Endothelial cell of umbilical vein (primary cell): ENCODE measurements around the gene CAV2. TPM values are rescaled to one million over a fixed set of nuclear protein-coding genes. Genes with fewer than 3 reads are reported as not detected.

Experiments
- BruUV-seq: library from RNA; stranded (reverse); fragments of 400-500 nt; replicated peaks from 2 replicates; lab custom pipeline; 2021; lab: Mats Ljungman, UMichigan
- CTCF ChIA-PET: fragments of 300-600, 350-600 bp; sonication (Branson Sonifier 250); formaldehyde crosslinking; loops from one replicate; lab custom pipeline; 2021; ENCODE audit warnings: antibody characterized with exemption, inconsistent platforms; lab: Charles Lee
- POLR2A ChIA-PET: fragments of 300-600, 350-600 bp; sonication (Branson Sonifier 250); formaldehyde crosslinking; loops from one replicate; lab custom pipeline; 2021; ENCODE audit warnings: antibody characterized with exemption, inconsistent platforms; lab: Charles Lee
- DNase-seq: peaks from one replicate; pipeline ENCODE4 v3.0.0-alpha.2; 2011; ENCODE audit warnings: low read depth, low spot score
- FAIRE-seq: peaks from 2 replicates; lab custom pipeline; 2011; peaks lifted over from hg19 to GRCh38; lab: Jason Lieb, UNC
- H2AFZ ChIP-seq: 2 replicates; pipeline ENCODE4 v1.6.0; 2012; ENCODE audit warnings: low read depth, low read length, control low read depth, inconsistent platforms
- H3K27ac ChIP-seq: 2 replicates; pipeline ENCODE4 v1.5.1; 2011; ENCODE audit warnings: low read depth, mild to moderate bottlenecking, control low read depth, low read length, moderate library complexity; ENCODE audit not compliant: insufficient read depth
- H3K27me3 ChIP-seq, 2 experiments: 2 replicates each; pipeline versions ENCODE4 v1.6.0 to v1.6.1; 2011; ENCODE audit warnings: low read length in 2 of 2, mixed read lengths in 1 of 2; ENCODE audit not compliant: control insufficient read depth in 2 of 2, insufficient read depth in 2 of 2
- H3K36me3 ChIP-seq, 2 experiments: 2 replicates in 1 of 2; 3 replicates in 1 of 2; pipeline ENCODE4 v1.5.1; 2011; ENCODE audit warnings: low read length in 2 of 2, mild to moderate bottlenecking in 1 of 2, moderate library complexity in 1 of 2; ENCODE audit not compliant: control insufficient read depth in 2 of 2, insufficient read depth in 2 of 2; ENCODE audit errors: extremely low read depth in 1 of 2
- H3K4me1 ChIP-seq: 3 replicates; pipeline ENCODE4 v1.5.1; 2011; ENCODE audit warnings: mild to moderate bottlenecking, low read length; ENCODE audit not compliant: control insufficient read depth, insufficient read depth; ENCODE audit errors: extremely low read depth
- H3K4me2 ChIP-seq: 2 replicates; pipeline ENCODE4 v1.6.1; 2011; ENCODE audit warnings: low read length, control low read depth, mixed read lengths; ENCODE audit not compliant: insufficient read depth
- H3K4me3 ChIP-seq, 3 experiments: fragments of 200-600 bp in 1 of 3; sonication (generic), shearing (Covaris generic) in 1 of 3; replicated peaks in 1 of 3; 2 replicates each; pipeline ENCODE4 v1.5.1; 2011 to 2016; ENCODE audit warnings: control low read depth in 3 of 3, low read length in 3 of 3, mild to moderate bottlenecking in 2 of 3, inconsistent platforms in 1 of 3, low read depth in 1 of 3, moderate library complexity in 1 of 3; ENCODE audit not compliant: insufficient read depth in 1 of 3
- H3K79me2 ChIP-seq: 2 replicates; pipeline ENCODE4 v1.6.0; 2012; ENCODE audit warnings: low read length, inconsistent platforms; ENCODE audit not compliant: control insufficient read depth, insufficient read depth
- H3K9ac ChIP-seq: replicated peaks from 2 replicates; pipeline ENCODE3; 2011; ENCODE audit warnings: low read length, control low read depth; ENCODE audit not compliant: insufficient read depth; ENCODE audit errors: extremely low read depth
- H3K9me1 ChIP-seq: replicated peaks from 3 replicates; pipeline ENCODE4 v1.6.0; 2011; ENCODE audit warnings: mild to moderate bottlenecking, low read length; ENCODE audit not compliant: control insufficient read depth, insufficient read depth; ENCODE audit errors: extremely low read depth
- H3K9me3 ChIP-seq: replicated peaks from 2 replicates; pipeline ENCODE4 v1.5.1; 2012; ENCODE audit warnings: low read length, inconsistent platforms; ENCODE audit not compliant: control insufficient read depth, insufficient read depth
- H4K20me1 ChIP-seq: replicated peaks from 2 replicates; pipeline ENCODE3; 2011; ENCODE audit warnings: mild to moderate bottlenecking, low read length; ENCODE audit not compliant: control insufficient read depth, insufficient read depth; ENCODE audit errors: extremely low read depth
- EZH2 ChIP-seq: IDR thresholded peaks from 2 replicates; pipeline ENCODE4 v1.6.1; 2012; ENCODE audit warnings: borderline replicate concordance, low read depth, mild to moderate bottlenecking, moderate library complexity, low read length, inconsistent platforms; ENCODE audit not compliant: severe bottlenecking
- FOS ChIP-seq: IDR thresholded peaks from 2 replicates; pipeline ENCODE4 v1.6.1; 2011; ENCODE audit warnings: mild to moderate bottlenecking, low read length, moderate library complexity, borderline replicate concordance; ENCODE audit not compliant: insufficient read depth
- JUN ChIP-seq: IDR thresholded peaks from 2 replicates; pipeline ENCODE4 v1.6.1; 2011; ENCODE audit warnings: borderline replicate concordance, low read depth; ENCODE audit not compliant: insufficient read length, insufficient read depth
- MYC ChIP-seq: IDR thresholded peaks from one replicate; pipeline ENCODE4 v1.6.1; 2011; ENCODE audit warnings: mild to moderate bottlenecking, low read depth, low read length
- POLR2AphosphoS5 ChIP-seq: IDR thresholded peaks from 2 replicates; pipeline ENCODE4 v1.6.1; 2012; ENCODE audit warnings: low read depth, mild to moderate bottlenecking, control low read depth, low read length, moderate library complexity; ENCODE audit not compliant: insufficient read depth
- dilution Hi-C: fragments of 300-500 bp; cut with MboI; formaldehyde crosslinking; loops from one replicate; pipeline ENCODE4 v1.15.0; 2019; ENCODE audit warnings: low sequenced_read_pairs; ENCODE audit not compliant: extremely low pct_ligation_motif_present
- intact Hi-C: fragments of 100-400 bp; cut with micrococcal nuclease; formaldehyde crosslinking; loops from one replicate; pipeline ENCODE4 v1.10.0; 2022
- polyA plus RNA-seq, 4 experiments: library from polyadenylated mRNA; depleted of rRNA in 3 of 4; stranded (reverse) in 3 of 4; unstranded in 1 of 4; fragments of >200 nt; gene quantifications; 2 replicates each; pipeline versions ENCODE4 v1.2.1 to v1.2.3, GENCODE V29; 2011 to 2012; ENCODE audit warnings: missing spikeins in 1 of 4
- total RNA-seq: library from RNA; stranded (reverse); gene quantifications from 2 replicates; pipeline ENCODE4 v1.2.3, GENCODE V29; 2021
- TF ChIP-seq, protein P1 (sequence below), 2 donors: IDR thresholded peaks; 1 replicate in 1 of 2; 2 replicates in 1 of 2; pipeline ENCODE4 v1.5.1; 2011; ENCODE audit warnings: low read length in 2 of 2, mild to moderate bottlenecking in 2 of 2, moderate library complexity in 2 of 2, control low read depth in 1 of 2, inconsistent platforms in 1 of 2, low read depth in 1 of 2; ENCODE audit not compliant: insufficient read depth in 1 of 2; ENCODE audit errors: extremely low read depth in 1 of 2

Gene CAV2
- total and polyA plus RNA-seq, 2 donors (not counting 3 experiments of a cell fraction or from before 2014, with no cell fraction given): 179 to 327 TPM

DNA sequence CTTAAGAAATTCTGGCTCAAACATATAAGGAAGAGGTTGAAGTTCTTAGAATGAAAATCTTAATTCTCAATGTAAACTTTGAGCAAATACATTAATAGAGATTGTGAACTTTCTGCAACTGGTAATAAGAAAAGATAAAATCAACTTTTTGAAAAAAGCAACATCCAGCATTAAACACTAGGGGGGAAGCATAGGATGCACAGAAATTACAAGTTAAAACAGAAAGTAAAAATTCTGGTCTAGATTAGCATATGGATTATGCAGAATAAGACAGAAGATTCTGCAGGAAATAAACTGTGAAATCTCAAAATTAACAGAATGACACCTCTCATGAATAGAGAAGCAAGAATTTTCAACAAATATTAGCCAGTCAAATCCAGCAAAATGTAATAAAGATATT, 38.0 kb upstream of the CAV2 start:
- Histone ChIP-seq H3K27me3 (no peaks in the 10 kb centered on the region), H3K4me3 (no peak overlapping the region), H2AFZ (no peak overlapping the region), H3K4me2 (peak overlapping the region; percentile 71), H3K79me2 (no peaks in the 10 kb centered on the region), H3K9me1 (no peaks in the 10 kb centered on the region), H4K20me1 (no peaks in the 10 kb centered on the region), H3K4me1 (peaks cover 15% of the 10 kb centered on the region), H3K9me3 (no peaks in the 10 kb centered on the region), H3K36me3 (no peaks in the 10 kb centered on the region), H3K9ac (no peak overlapping the region), H3K27ac (no peak overlapping the region)
- TF ChIP-seq JUN (no peak), EZH2 (no peak), POLR2AphosphoS5 (no peak), FOS (no peak), MYC (no peak)
- TF ChIP-seq, protein P1, sequence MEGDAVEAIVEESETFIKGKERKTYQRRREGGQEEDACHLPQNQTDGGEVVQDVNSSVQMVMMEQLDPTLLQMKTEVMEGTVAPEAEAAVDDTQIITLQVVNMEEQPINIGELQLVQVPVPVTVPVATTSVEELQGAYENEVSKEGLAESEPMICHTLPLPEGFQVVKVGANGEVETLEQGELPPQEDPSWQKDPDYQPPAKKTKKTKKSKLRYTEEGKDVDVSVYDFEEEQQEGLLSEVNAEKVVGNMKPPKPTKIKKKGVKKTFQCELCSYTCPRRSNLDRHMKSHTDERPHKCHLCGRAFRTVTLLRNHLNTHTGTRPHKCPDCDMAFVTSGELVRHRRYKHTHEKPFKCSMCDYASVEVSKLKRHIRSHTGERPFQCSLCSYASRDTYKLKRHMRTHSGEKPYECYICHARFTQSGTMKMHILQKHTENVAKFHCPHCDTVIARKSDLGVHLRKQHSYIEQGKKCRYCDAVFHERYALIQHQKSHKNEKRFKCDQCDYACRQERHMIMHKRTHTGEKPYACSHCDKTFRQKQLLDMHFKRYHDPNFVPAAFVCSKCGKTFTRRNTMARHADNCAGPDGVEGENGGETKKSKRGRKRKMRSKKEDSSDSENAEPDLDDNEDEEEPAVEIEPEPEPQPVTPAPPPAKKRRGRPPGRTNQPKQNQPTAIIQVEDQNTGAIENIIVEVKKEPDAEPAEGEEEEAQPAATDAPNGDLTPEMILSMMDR (IDR thresholded peaks at IDR 0.05; ENCODE audit: extremely low read depth in 1 of 2, insufficient read depth in 1 of 2, low read depth in 1 of 2, low read length in 2 of 2): peak in 1 of 2 donors; percentile 11
- no peak for DNase-seq
- POLR2A ChIA-PET: no interaction called here
- FAIRE-seq: no peak
- intact Hi-C loops: loop anchor here (5.0 kb wide), 1 partner anchor 36 kb away; the partner anchor contains the start of gene CAV2
- dilution Hi-C loops: no loop called here
- BruUV-seq: no TSS peak
- CTCF ChIA-PET: no interaction called here
